A549 (cell line): Measurements from ENCODE around the gene STIM1. TPM values are rescaled to one million over a fixed set of nuclear protein-coding genes. Genes with fewer than 3 reads are reported as not detected.

ENCODE experiments used
- ATAC-seq, 2 experiments: fragments of 200-7000 bp in 1 of 2; fragments of >200 bp in 1 of 2; cut with Nextera tagmentation in 1 of 2; cut with Tn5 transposase in 1 of 2; 3 replicates each; pipeline versions ENCODE4 v1.8.0 to v1.9.1; 2018 to 2020; ENCODE audit warnings: mild to moderate bottlenecking in 1 of 2, moderate library complexity in 1 of 2
- CTCF ChIA-PET: fragments of 300-600 bp; sonication (Branson Sonifier 250); formaldehyde crosslinking; extraction: SDS; loops from one replicate; lab custom pipeline; 2021; ENCODE audit warnings: antibody characterized with exemption, inconsistent platforms; lab: Yijun Ruan, JAX
- POLR2A ChIA-PET: fragments of 350-600 bp; formaldehyde crosslinking; extraction: SDS; loops from one replicate; lab custom pipeline; 2021; ENCODE audit warnings: antibody characterized with exemption, inconsistent platforms; lab: Yijun Ruan, JAX
- DNase-seq, 2 experiments: peaks; one replicate each; pipeline versions ENCODE4 v3.0.0 to v3.0.0-alpha.2; 2011 to 2016; ENCODE audit warnings: low read depth in 1 of 2, low spot score in 1 of 2
- FAIRE-seq: peaks from 2 replicates; lab custom pipeline; 2011; peaks lifted over from hg19 to GRCh38; lab: Jason Lieb, UNC
- H3K27ac ChIP-seq, 2 experiments: fragments of >200 bp; sonication (Bioruptor Twin); formaldehyde crosslinking; 3 replicates each; pipeline ENCODE4 v1.5.1; 2016 to 2017
- H3K4me1 ChIP-seq: fragments of >200 bp; sonication (Bioruptor Twin); formaldehyde crosslinking; 3 replicates; pipeline ENCODE4 v1.6.1; 2016
- H3K4me2 ChIP-seq: fragments of >200 bp; sonication (Bioruptor Twin); formaldehyde crosslinking; 3 replicates; pipeline ENCODE4 v1.6.1; 2016
- H3K4me3 ChIP-seq: fragments of >200 bp; sonication (Bioruptor Twin); formaldehyde crosslinking; 3 replicates; pipeline ENCODE4 v1.5.1; 2016
- H3K9me3 ChIP-seq: fragments of >200 bp; sonication (Bioruptor Twin); formaldehyde crosslinking; 3 replicates; pipeline ENCODE4 v1.6.1; 2016
- BCL3 ChIP-seq: fragments of >200 bp; sonication (Bioruptor Twin); formaldehyde crosslinking; IDR thresholded peaks from 3 replicates; pipeline ENCODE4 v1.6.1; 2016
- CEBPB ChIP-seq, 2 experiments: fragments of >200 bp in 1 of 2; sonication (Bioruptor Twin) in 1 of 2; formaldehyde crosslinking in 1 of 2; IDR thresholded peaks; 2 replicates each; pipeline ENCODE4 v1.6.1; 2012 to 2016
- CTCF ChIP-seq: fragments of >200 bp; sonication (Bioruptor Twin); formaldehyde crosslinking; IDR thresholded peaks from 3 replicates; pipeline ENCODE4 v1.5.1; 2016
- E2F6 ChIP-seq: IDR thresholded peaks from 2 replicates; pipeline ENCODE4 v1.6.1; 2012; ENCODE audit warnings: low read depth, borderline replicate concordance
- HEYL ChIP-seq: fragments of 250-450 bp; sonication (Bioruptor Pico); IDR thresholded peaks from 2 replicates; pipeline ENCODE4 v1.8.0; 2021; ENCODE audit warnings: mild to moderate bottlenecking, moderate library complexity
- KDM1A ChIP-seq: fragments of 200-600 bp; sonication (generic); IDR thresholded peaks from 2 replicates; pipeline ENCODE4 v1.6.1; 2016; ENCODE audit warnings: low read depth, mild to moderate bottlenecking
- MAZ ChIP-seq: fragments of 150-350 bp; IDR thresholded peaks from 2 replicates; pipeline ENCODE4 v1.6.1; 2014; ENCODE audit warnings: antibody characterized with exemption, low read depth, low read length, borderline replicate concordance
- MYC ChIP-seq: IDR thresholded peaks from 2 replicates; pipeline ENCODE4 v1.6.1; 2012; ENCODE audit warnings: mild to moderate bottlenecking, inconsistent platforms, low read length, improper control_type of control experiment, borderline replicate concordance
- SREBF2 ChIP-seq: fragments of 450-650 bp; IDR thresholded peaks from 2 replicates; pipeline ENCODE4 v1.6.1; 2014; ENCODE audit warnings: mild to moderate bottlenecking, moderate library complexity
- TFCP2L1 ChIP-seq: fragments of 250-450 bp; sonication (Bioruptor Pico); IDR thresholded peaks from 2 replicates; pipeline ENCODE4 v1.5.0; 2021; ENCODE audit warnings: mild to moderate bottlenecking
- TP53 ChIP-seq: fragments of 250-450 bp; sonication (Bioruptor Pico); IDR thresholded peaks from 2 replicates; pipeline ENCODE4 v1.5.0; 2021; ENCODE audit warnings: mild to moderate bottlenecking, moderate library complexity
- USF2 ChIP-seq: fragments of 450-650 bp; IDR thresholded peaks from 2 replicates; pipeline ENCODE4 v1.6.1; 2014; ENCODE audit warnings: antibody characterized with exemption
- WGBS: methylation state at CpG from one replicate; pipeline ENCODE4 v1.1.6; 2017; ENCODE audit errors: missing lambda C conversion rate; 5-methylcytosine and 5-hydroxymethylcytosine counted together
- polyA plus RNA-seq, 4 experiments: library from polyadenylated mRNA; depleted of rRNA in 3 of 4; stranded (reverse); fragments of >200 nt; fragmentation: RNase III in 1 of 4; extraction: RNeasy Plus Mini Kit Qiagen cat#74134 plus additional on column Dnase treatment in 1 of 4; gene quantifications; 2 replicates in 3 of 4; 3 replicates in 1 of 4; pipeline ENCODE4 v1.2.3, GENCODE V29; 2011 to 2017

The STIM1 gene
- polyA plus RNA-seq, 2 of the 4 experiments (the other 2 are of a cell fraction): 35.2 to 38.7 TPM

- FAIRE-seq (no peak), DNase-seq (no peak), ATAC-seq (no peak)
- CTCF ChIA-PET: interaction anchor here (1.3 kb wide), 1 partner anchor 43 kb away, joined by 4 read pairs; no protein-coding TSS in a partner anchor
- WGBS: 72% methylated on average over 3 of the region's 3 CpGs
- TF ChIP-seq CEBPB (IDR thresholded peaks at IDR 0.05): no peak
- Histone ChIP-seq H3K9me3 (peaks cover 12% of the 10 kb centered on the region; the same call in 2 of the 3 replicates), H3K4me3 (no peak overlapping the region), H3K4me2 (no peak overlapping the region), H3K4me1 (no peaks in the 10 kb centered on the region), H3K27ac (no peak overlapping the region)
- POLR2A ChIA-PET: no interaction called here
These were observed 174.7 kb downstream of the STIM1 start for GRCh38 chr11:4030197-4030596.

- WGBS: 78% methylated on average over 2 of the region's 2 CpGs
- ATAC-seq: no peak
- Histone ChIP-seq H3K4me1 (no peaks in the 10 kb centered on the region), H3K4me2 (no peak overlapping the region), H3K9me3 (peaks cover 13% of the 10 kb centered on the region; the same call in 2 of the 3 replicates), H3K27ac (no peak overlapping the region), H3K4me3 (no peak overlapping the region)
- POLR2A ChIA-PET: no interaction called here
- CTCF ChIA-PET: no interaction called here
- TF ChIP-seq TP53 (CRISPR knock-in tag) (no peak), CTCF (no peak), SREBF2 (no peak), MYC (no peak), MAZ (no peak)
- FAIRE-seq: no peak
- no peak for DNase-seq
These were observed 176.6 kb downstream of the STIM1 start for GRCh38 chr11:4032097-4032496.

GRCh38 chr11:4035985-4036384 is 180.5 kb downstream of the STIM1 start:
- no peak for DNase-seq
- CTCF ChIA-PET: interaction anchor here (1.3 kb wide), 1 partner anchor 37 kb away, joined by 5 read pairs; no protein-coding TSS in a partner anchor
- H3K4me2 ChIP-seq: no peak overlapping the region
- TF ChIP-seq BCL3: no peak
- 0 out of 2 replicates have a peak, but pooled peaks have one; percentile 18 for TF ChIP-seq KDM1A
- TF ChIP-seq, all 56 proteins: peak for 1
- POLR2A ChIA-PET: no interaction called here
- H3K4me1 ChIP-seq: no peaks in the 10 kb centered on the region
- FAIRE-seq (no peak), ATAC-seq (no peak)
- H3K27ac ChIP-seq: no peak overlapping the region
- H3K4me3 ChIP-seq: no peak overlapping the region
- WGBS: 29% methylated on average over 4 of the region's 4 CpGs
- H3K9me3 ChIP-seq: peaks cover 15% of the 10 kb centered on the region; the same call in 2 of the 3 replicates

- peaks cover 6% of the 10 kb centered on the region; the same call in 1 of the 3 replicates for H3K9me3 ChIP-seq
- DNase-seq (no peak), FAIRE-seq (no peak), ATAC-seq (no peak)
- no peak overlapping the region for H3K4me3 ChIP-seq
- TF ChIP-seq E2F6: no peak
- TF ChIP-seq HEYL: no peak
- no peak for TF ChIP-seq USF2
- TF ChIP-seq TFCP2L1: no peak
- TF ChIP-seq KDM1A: no peak
- 89% methylated on average over 3 of the region's 3 CpGs for WGBS
- POLR2A ChIA-PET: no interaction called here
- H3K4me2 ChIP-seq: no peak overlapping the region
- H3K27ac ChIP-seq: no peak overlapping the region
- CTCF ChIA-PET: interaction anchor here (0.9 to 1.4 kb wide), 4 partner anchors 26 to 184 kb away, joined by 3 to 7 read pairs (median 4); partner anchors contain the start of gene STIM1
- H3K4me1 ChIP-seq: peaks cover 4% of the 10 kb centered on the region; the same call in 2 of the 3 replicates
These were observed 183.5 kb downstream of the STIM1 start for GRCh38 chr11:4039011-4039410.
